Urinary bladder (tissue), 4 donors: ENCODE results near the gene BRME1. TPM values are rescaled to one million over a fixed set of nuclear protein-coding genes. Genes with fewer than 3 reads are reported as not detected.

ENCODE experiments used
- DNase-seq: peaks from one replicate; pipeline ENCODE4 v3.0.0-alpha.2; 2015; ENCODE audit errors: extremely low spot score
- H3K27ac ChIP-seq: one replicate; pipeline ENCODE4 v1.5.1; 2013; ENCODE audit warnings: low read depth, mild to moderate bottlenecking, moderate library complexity
- H3K36me3 ChIP-seq: one replicate; pipeline ENCODE4 v1.6.1; 2013; ENCODE audit warnings: mild to moderate bottlenecking, moderate library complexity; ENCODE audit not compliant: insufficient read depth
- H3K4me1 ChIP-seq: one replicate; pipeline ENCODE4 v1.6.1; 2013; ENCODE audit warnings: mild to moderate bottlenecking, moderate library complexity; ENCODE audit not compliant: insufficient read depth
- H3K4me3 ChIP-seq: one replicate; pipeline ENCODE4 v1.5.1; 2013; ENCODE audit warnings: low read depth, low read length
- WGBS: extraction: QIAGEN DNeasy Blood & Tissue Kit; methylation state at CpG from one replicate; pipeline ENCODE4 v1.1.7; 2013; 5-methylcytosine and 5-hydroxymethylcytosine counted together
- polyA plus RNA-seq: library from polyadenylated mRNA; stranded (reverse); fragments of 200-250 nt; gene quantifications from one replicate; pipeline ENCODE4 v1.2.3, GENCODE V29; 2013
- total RNA-seq: library from RNA; depleted of rRNA; stranded (reverse); fragments of >200 nt; gene quantifications from one replicate; pipeline ENCODE4 v1.2.3, GENCODE V29; 2014
- donor health status: healthy with polysubstance abuse.
- donor health status: healthy.

BRME1 gene
- total and polyA plus RNA-seq, 2 donors = 2.0 to 2.2 TPM

DNA sequence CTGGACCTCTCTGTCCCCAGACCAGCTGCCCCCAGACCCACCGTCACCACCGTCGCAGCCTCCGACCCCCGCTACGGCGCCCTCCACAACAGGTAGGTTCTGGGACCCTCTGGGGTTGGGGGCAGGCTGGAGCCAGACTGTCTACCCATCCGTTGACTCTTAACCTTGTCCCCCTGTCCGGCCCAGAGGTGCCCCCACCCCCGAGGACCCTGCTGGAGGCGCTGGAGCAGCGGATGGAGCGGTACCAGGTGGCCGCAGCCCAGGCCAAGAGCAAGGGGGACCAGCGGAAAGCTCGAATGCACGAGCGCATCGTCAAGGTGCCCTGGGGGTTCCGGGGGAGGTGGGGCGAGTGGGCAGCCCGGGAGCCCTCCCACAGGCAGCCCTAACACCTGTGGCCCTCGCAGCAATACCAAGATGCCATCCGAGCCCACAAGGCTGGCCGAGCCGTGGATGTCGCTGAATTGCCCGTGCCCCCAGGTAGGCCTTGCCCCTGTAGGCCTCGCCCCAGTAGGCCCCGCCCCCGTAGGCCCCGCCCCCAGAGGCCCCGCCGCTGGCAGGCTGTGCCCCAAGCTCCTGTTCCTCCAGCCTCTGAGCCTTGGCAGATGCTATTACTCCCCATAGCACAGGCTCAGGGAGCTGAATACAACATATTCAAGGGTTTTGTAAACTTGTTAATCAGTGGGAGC is 13.0 kb upstream of the BRME1 start:
- peaks cover 14% of the 10 kb centered on the region for H3K36me3 ChIP-seq
- no peaks in the 10 kb centered on the region for H3K4me1 ChIP-seq
- DNase-seq = no peak
- H3K27ac ChIP-seq = no peak overlapping the region
- 89% methylated on average over 34 of the region's 34 CpGs for WGBS
- no peak overlapping the region for H3K4me3 ChIP-seq

DNA sequence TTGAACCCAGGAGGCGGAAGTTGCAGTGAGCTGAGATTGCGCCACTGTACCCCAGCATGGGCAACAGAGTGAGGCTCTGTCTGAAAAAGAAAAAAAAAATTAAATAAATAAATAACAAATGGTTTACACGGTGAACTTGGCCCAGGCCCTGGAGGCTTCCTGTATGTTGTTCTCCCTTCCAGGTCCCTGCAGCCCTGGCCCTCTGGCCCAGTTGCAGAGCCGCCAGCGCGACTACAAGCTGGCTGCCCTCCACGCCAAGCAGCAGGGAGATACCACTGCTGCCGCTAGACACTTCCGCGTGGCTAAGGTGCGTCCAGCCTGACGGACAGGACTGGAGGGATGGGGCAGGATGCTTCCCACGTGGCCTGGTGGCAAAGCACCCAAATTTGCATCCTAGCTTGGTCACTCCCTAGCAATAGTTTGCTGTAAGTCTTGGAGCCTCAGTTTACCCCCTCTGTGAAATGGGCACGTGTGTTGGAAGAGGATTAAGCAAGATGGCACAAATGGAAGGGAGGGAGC is 12.0 kb upstream of the BRME1 start:
- 84% methylated on average over 14 of the region's 14 CpGs for WGBS
- no peak overlapping the region for H3K4me3 ChIP-seq
- H3K27ac ChIP-seq = no peak overlapping the region
- peaks cover 11% of the 10 kb centered on the region for H3K36me3 ChIP-seq
- H3K4me1 ChIP-seq = no peaks in the 10 kb centered on the region
- no peak for DNase-seq

DNA sequence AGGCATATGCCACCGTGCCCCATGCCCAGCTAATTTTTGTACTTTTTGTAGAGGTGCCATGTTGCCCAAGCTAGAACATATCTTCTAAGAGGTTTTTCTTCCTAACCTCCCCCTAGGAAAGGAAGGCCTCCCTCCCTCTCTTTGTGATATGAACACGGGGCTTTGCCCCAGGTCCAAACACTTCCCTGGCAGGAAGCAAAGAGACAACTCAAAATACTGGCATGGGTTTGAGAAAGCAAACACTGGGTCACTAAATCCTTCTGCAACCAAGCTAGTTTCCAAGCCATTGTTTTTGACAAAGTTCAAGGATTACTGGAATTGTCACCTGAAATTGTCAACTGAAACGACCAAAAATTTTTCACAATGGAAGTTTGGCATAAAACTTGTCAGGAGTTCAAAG is 8.9 kb upstream of the BRME1 start:
- no peak for DNase-seq
- WGBS = 86% methylated on average over 3 of the region's 3 CpGs
- Histone ChIP-seq H3K27ac (no peak overlapping the region), H3K4me1 (no peaks in the 10 kb centered on the region), H3K4me3 (no peak overlapping the region), H3K36me3 (peaks cover 8% of the 10 kb centered on the region)

DNA sequence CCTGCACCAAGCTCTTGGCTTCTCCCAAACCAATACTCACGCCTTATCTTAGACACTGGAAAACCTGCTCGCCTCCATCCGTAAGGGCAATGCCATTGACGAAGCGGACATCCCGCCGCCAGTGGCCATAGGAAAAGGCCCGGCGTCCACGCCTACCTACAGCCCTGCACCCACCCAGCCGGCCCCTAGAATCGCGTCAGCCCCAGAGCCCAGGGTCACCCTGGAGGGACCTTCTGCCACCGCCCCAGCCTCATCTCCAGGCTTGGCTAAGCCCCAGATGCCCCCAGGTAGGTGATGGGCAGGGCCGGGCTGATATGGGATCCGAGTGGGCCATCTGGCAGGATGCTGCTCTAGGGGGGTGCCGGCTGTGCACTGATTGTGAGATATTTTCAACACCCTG is 7.4 kb upstream of the BRME1 start:
- Histone ChIP-seq H3K4me1 (no peaks in the 10 kb centered on the region), H3K27ac (no peak overlapping the region), H3K36me3 (peaks cover under 1% of the 10 kb centered on the region), H3K4me3 (no peak overlapping the region)
- WGBS = 95% methylated on average over 17 of the region's 17 CpGs
- DNase-seq = no peak

DNA sequence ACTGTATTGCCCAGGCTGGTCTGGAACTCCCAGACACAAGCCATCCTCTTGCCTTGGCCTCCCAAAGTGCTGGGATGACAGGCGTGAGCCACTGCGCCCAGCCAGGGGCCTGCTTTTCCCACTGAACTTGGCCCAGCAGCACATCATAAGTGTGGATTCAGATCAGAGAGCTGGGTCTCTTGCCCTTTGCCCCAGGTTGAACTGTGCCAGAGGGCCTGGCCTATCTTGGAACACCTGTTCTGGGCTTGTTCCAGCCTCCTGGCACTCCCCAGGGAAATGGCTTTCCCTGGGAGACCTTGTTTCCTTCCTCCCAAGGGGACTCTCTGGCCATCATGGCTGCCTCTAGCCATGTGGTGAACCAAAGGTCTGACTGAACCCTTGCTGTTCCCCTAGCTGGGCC is 3.5 kb upstream of the BRME1 start:
- DNase-seq = no peak
- no peak overlapping the region for H3K4me3 ChIP-seq
- H3K4me1 ChIP-seq = peaks cover 2% of the 10 kb centered on the region
- H3K27ac ChIP-seq = no peak overlapping the region
- no peaks in the 10 kb centered on the region for H3K36me3 ChIP-seq
- 100% methylated on average over 2 of the region's 2 CpGs for WGBS

DNA sequence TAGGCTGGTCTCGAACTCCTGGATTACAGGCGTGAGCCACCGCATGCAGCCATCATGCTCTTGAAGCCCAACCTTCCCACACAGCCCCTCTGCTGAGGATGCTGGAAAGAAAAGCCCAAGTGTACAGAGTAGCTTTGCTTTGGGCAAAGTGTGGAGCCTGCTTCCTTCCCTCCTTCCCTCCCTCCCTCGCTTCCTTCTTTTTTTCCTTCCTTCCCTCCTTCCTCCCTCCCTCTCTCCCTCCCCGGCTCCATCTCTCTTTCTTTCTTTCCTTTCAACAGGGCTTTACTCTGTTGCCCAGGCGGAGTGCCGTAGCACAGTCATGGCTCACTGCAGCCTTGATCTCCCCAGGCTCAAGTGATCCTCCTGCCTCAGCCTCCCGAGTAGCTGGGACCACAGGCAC is 2.8 kb upstream of the BRME1 start:
- no peak overlapping the region for H3K27ac ChIP-seq
- H3K36me3 ChIP-seq = no peaks in the 10 kb centered on the region
- WGBS = 92% methylated on average over 8 of the region's 8 CpGs
- H3K4me1 ChIP-seq = peaks cover 2% of the 10 kb centered on the region
- no peak for DNase-seq
- no peak overlapping the region for H3K4me3 ChIP-seq

DNA sequence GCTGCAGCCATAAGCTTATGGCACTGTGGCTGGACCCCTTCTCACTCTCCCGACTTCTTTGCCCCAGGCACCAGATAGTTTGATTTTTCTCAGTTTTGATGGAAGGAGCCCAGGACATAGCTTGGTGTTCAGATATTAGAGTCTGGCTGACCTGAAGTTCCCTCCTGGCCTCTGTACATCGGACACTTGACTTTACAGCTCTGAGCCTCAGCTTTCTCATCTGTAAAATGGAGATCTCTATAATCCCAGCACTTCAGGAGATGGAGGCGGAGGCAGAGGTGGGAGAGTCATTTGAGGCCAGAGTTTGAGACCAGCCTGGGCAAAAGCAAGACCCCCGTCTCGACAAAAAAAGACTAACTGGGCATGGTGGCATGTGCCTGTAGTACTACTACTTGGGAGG is 993 bp upstream of the BRME1 start:
- no peaks in the 10 kb centered on the region for H3K36me3 ChIP-seq
- peaks cover 2% of the 10 kb centered on the region for H3K4me1 ChIP-seq
- WGBS = 88% methylated on average over 5 of the region's 5 CpGs
- no peak for DNase-seq
- no peak overlapping the region for H3K27ac ChIP-seq
- peak overlapping the region; percentile 82 for H3K4me3 ChIP-seq

DNA sequence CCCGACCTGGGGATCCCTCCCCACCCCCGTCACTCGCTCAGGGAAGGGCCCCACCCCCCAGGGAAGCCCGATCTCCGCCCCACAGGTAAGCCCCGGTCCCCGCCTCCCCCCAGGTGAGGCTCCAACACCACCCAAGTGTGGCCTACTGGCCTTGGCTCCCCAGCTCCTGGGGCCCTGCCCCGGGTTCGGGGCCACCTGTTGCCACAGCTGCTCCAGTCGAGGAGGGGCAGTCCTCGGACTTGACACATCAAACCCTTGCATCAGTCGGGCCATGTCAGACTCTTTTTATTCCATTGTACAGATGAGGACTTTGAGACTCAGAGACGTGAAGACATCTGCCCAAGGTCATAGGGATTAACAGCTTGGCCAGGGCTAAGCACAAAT is 596 bp upstream of the BRME1 start:
- WGBS = 4% methylated on average over 13 of the region's 13 CpGs
- no peak for DNase-seq
- Histone ChIP-seq H3K4me3 (peak overlapping the region; percentile 82), H3K4me1 (peaks cover 2% of the 10 kb centered on the region), H3K36me3 (no peaks in the 10 kb centered on the region), H3K27ac (peak overlapping the region; percentile 78)

DNA sequence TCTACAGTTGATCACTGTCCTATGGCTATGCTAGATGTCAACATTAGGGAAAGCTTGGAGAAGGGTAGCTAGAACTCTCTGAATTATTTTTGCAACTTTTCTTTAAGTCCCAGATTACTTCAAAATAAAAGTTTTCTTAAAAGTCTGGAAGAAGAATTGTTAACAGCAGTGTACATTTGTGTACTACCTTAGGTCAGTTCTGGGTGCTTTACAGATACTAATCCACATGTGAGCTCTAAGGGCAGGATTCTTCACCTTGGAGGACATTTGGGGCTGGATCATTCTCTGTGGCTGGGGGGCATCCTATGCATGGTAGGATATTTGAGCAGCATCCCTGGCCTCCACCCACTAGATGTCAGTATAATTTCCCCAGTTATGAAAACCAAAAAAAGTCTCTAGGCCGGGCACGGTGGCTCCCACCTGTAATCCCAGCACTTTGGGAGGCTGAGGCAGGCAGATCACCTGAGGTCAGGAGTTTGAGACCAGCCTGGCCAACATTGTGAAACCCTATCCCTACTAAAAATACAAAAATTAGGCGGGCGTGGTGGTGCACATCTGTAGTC is 2.8 kb downstream of the BRME1 start:
- no peak overlapping the region for H3K4me3 ChIP-seq
- H3K4me1 ChIP-seq = peaks cover 2% of the 10 kb centered on the region
- no peak for DNase-seq
- no peak overlapping the region for H3K27ac ChIP-seq
- WGBS = 81% methylated on average over 4 of the region's 4 CpGs
- H3K36me3 ChIP-seq = no peaks in the 10 kb centered on the region

DNA sequence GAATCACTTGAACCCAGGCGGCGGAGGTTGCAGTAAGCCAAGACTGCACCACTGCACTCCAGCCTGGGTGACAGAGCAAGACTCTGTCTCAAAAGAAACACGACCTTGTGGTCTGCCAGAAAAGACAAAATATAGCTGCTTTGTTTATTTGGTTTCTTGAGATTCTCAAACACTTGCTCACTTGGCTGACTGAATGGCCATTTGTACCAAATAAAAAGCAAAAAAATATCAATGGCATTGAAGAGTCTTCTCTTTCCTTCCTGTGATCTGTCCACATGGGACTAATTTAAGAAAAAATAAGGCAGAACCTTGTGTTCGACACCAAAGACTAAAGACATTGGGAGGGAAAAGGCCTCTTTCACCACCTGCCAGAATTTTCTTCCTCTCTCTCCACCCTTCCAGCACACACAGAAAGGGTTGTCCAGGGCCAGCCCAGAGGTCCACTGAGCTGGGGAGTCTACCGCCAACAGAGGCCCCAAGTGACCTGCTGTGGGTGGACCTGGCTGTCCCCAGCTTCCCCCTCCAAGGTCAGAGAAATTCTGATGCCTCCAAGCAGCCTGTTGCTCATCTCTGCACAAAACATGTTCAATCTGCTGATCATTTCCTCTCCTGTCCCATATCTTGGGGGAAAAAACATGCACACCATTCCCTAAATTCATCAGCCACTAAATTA is 5.9 kb downstream of the BRME1 start:
- DNase-seq = no peak
- H3K4me1 ChIP-seq = no peaks in the 10 kb centered on the region
- H3K36me3 ChIP-seq = no peaks in the 10 kb centered on the region
- H3K27ac ChIP-seq = no peak overlapping the region
- no peak overlapping the region for H3K4me3 ChIP-seq
- 62% methylated on average over 5 of the region's 5 CpGs for WGBS

DNA sequence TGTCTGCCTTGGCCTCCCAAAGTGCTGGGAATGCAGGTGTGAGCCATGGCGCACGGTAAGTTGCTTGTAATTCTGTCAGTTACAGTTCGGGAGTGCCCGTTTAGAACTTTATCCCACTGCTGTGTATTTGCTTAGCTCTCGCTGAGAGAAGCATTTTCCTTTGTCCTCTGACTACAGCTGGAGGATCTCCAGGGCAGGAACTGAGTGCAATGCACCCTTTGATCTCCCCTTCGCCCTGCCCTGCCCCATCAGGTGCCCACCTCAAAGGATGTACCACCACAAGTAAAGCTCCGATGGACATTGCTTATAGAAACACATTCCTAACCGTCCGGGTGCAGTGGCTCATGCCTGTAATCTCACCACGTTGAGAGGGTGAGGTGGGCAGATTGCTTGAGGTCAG is 6.5 kb downstream of the BRME1 start:
- Histone ChIP-seq H3K4me3 (no peak overlapping the region), H3K4me1 (no peaks in the 10 kb centered on the region), H3K27ac (no peak overlapping the region), H3K36me3 (no peaks in the 10 kb centered on the region)
- 71% methylated on average over 10 of the region's 10 CpGs for WGBS
- DNase-seq = no peak

DNA sequence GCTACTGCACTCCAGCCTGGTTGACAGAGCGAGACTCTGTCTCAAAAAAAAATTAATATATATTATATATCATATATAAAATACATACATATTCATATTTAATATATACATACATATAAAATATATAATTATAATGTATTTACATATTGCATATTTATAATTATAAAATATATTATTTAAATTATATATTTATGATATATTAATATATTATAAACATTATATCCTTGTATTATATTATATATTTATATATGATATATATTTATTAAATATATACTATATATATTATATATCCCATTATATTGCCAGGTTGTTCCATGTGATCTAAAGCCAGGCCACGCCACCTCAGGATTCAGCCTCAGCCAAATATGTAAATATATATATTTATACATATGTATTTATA is 9.7 kb downstream of the BRME1 start:
- no peak overlapping the region for H3K27ac ChIP-seq
- no peaks in the 10 kb centered on the region for H3K4me1 ChIP-seq
- H3K4me3 ChIP-seq = no peak overlapping the region
- H3K36me3 ChIP-seq = no peaks in the 10 kb centered on the region
- DNase-seq = no peak
- WGBS = 98% methylated on average over 2 of the region's 2 CpGs

DNA sequence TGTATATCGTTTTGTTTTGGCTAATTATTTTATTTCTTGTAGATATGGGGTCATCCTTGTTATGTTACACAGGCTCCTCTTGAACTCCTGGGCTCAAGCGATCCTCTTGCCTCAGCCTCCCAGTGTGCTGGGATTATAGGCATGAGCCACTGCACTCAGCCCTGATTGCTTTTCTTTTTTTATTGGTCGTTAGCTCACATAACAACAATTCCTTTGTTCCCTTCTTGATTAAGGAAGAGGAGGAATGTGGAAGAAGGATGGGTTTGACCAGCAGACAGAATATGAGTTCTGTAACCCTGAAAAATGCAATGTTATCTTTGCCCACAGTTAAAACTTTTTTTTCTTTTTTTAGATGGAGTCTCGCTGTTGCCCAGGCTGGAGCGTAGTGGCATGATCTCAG is 11.4 kb downstream of the BRME1 start:
- Histone ChIP-seq H3K27ac (no peak overlapping the region), H3K36me3 (no peaks in the 10 kb centered on the region), H3K4me1 (no peaks in the 10 kb centered on the region), H3K4me3 (no peak overlapping the region)
- no peak for DNase-seq
- WGBS = 78% methylated on average over 5 of the region's 5 CpGs

DNA sequence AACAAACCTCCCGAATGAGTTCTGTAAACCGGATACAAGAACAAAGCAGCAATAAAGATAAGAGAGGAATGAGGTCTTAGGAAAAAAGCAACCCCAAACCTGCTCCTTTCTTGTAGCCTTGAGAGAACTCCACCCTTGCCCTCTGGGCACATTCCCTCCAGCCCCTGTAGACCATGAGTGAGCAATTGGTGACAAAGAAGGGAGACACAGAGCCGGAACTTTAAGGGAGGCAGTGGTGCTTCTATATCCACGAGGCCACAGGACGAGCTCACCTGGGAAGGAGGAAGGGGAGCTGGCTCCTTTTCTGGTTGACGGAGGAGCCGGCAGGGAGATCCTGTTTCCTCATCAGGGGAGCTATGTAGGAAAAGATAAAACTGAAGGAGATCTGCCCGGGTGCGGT is 13.0 kb downstream of the BRME1 start:
- Histone ChIP-seq H3K36me3 (no peaks in the 10 kb centered on the region), H3K27ac (no peak overlapping the region), H3K4me1 (no peaks in the 10 kb centered on the region), H3K4me3 (no peak overlapping the region)
- no peak for DNase-seq
- 62% methylated on average over 9 of the region's 9 CpGs for WGBS
